Choroid plexus epithelial cell (primary cell): ENCODE measurements around the gene OR1C1.
"Not testable (repeated sequence)": the region's sequence is repeated elsewhere in the genome, so short reads cannot be mapped to it uniquely, and the experiment has no call there.

Experiments used
- DNase-seq: peaks from one replicate; pipeline ENCODE4 v3.0.0-alpha.2; 2010; ENCODE audit warnings: low read depth
- H3K4me3 ChIP-seq: 2 replicates; pipeline ENCODE4 v1.5.1; 2011; ENCODE audit warnings: low read depth, mild to moderate bottlenecking, control low read depth, low read length, moderate library complexity
- CTCF ChIP-seq: conservative IDR thresholded peaks from 2 replicates; pipeline ENCODE4 v1.5.1; 2011; ENCODE audit warnings: low read depth, mild to moderate bottlenecking, control low read depth, inconsistent platforms, low read length, moderate library complexity

OR1C1 gene, protein sequence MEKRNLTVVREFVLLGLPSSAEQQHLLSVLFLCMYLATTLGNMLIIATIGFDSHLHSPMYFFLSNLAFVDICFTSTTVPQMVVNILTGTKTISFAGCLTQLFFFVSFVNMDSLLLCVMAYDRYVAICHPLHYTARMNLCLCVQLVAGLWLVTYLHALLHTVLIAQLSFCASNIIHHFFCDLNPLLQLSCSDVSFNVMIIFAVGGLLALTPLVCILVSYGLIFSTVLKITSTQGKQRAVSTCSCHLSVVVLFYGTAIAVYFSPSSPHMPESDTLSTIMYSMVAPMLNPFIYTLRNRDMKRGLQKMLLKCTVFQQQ

GRCh38 chr1:247760456-247760855, at the start of gene OR1C1:
TSS of gene OR1C1 (minus strand) at chr1:247760556. CDS start at chr1:247758406, 2,150 bp downstream.
- DNase-seq = no peak
- no peak for TF ChIP-seq CTCF
- H3K4me3 ChIP-seq = no peak within 1 kb of the TSS

- DNase-seq = no peak
- TF ChIP-seq CTCF = no peak
- no peak overlapping the region for H3K4me3 ChIP-seq
Measured at GRCh38 chr1:247797518-247797917, 37.2 kb upstream of the OR1C1 start.

DNA sequence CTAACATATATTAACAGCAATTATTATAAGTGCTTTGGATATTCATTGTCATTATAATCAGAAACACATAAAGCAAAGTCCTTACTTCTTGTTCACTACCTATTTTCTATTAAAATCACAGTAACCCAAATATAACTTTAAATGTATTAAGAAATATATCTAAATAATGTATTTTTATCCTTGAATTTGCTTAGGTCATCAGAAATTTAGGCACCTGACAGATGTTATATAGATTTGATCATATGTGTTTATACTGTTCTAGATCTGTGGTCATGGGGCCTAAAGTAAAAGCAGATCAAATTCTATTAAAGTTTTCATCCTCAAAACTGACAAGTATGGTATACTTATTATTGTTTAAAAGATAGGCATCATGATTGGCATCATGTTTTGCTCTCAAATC, 9.2 kb upstream of the OR1C1 start:
- TF ChIP-seq CTCF = no peak
- DNase-seq = no peak
- no peak overlapping the region for H3K4me3 ChIP-seq

DNA sequence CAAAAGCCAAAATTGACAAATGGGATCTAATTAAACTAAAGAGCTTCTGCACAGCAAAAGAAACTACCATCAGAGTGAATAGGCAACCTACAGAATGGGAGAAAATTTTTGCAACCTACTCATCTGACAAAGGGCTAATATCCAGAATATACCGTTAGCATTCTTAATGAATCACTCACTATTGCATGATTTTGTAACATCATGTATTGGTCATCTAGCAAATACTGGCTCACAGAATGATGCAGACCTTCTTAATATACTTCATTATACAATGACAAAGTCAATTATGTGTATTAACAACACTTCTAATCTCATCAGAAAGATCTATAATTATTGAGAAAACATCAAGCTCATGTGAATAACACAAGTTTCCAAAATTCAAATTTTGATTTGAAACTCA, 6.0 kb downstream of the OR1C1 start:
- DNase-seq, H3K4me3 ChIP-seq: not testable (repeated sequence)

DNA sequence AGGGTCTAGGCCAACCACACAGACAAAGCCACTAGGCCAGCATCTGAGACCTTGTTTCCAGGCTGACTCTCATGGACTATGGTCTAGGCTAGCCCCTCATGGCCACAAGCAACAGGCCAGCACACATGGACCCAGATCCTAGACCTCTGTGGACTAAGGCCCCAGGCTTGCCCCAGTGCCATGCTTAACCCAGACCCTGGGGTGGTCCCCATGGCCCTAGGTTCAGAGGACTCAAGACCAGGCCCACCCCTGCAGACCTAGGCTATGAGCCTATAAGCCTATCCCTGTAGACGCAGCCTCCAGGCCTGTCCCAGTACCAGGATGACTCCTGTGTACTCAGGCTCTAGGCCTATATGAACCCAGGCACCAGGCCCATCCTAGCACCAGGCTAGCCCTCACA, 10.5 kb downstream of the OR1C1 start:
- DNase-seq = no peak
- no peak overlapping the region for H3K4me3 ChIP-seq
- TF ChIP-seq CTCF = no peak

DNA sequence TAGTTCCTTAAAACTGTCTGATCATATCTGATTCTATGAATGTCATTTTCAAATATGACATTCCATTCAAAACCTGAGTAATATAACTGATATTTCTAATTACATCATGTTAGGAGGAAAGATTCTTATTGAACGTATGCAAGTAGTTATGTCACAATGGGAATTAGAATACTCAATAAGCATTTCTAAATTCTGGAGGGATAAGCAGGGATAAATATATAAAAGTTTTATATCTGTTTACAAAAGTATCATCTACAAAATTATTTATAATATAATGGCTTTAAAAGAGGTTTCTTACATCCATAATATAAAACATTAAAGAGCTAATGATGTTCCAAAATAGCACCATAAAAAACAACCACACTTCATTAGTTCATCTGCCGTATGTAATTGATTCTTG, 12.3 kb downstream of the OR1C1 start, which contains the start of gene OR14A2:
TSS of gene OR14A2 (minus strand) at position 101 of the 400 bp plus-strand sequence.
- no peak within 1 kb of the TSS for H3K4me3 ChIP-seq
- TF ChIP-seq CTCF = no peak
- DNase-seq = no peak

- TF ChIP-seq CTCF = no peak
- peak; percentile 20 for DNase-seq
- no peak overlapping the region for H3K4me3 ChIP-seq
Measured at GRCh38 chr1:247747616-247748015, 12.7 kb downstream of the OR1C1 start.
